Fibroblast of villous mesenchyme (primary cell): ENCODE data around the gene WBP11. TPM values are rescaled to one million over a fixed set of nuclear protein-coding genes. Genes with fewer than 3 reads are reported as not detected.

ENCODE experiments used
- DNase-seq: peaks from one replicate; pipeline ENCODE4 v3.0.0-alpha.2; 2010; ENCODE audit warnings: low read depth
- H3K4me3 ChIP-seq: 2 replicates; pipeline ENCODE4 v1.5.1; 2011; ENCODE audit warnings: low read depth, mild to moderate bottlenecking, low read length
- total RNA-seq: library from RNA; depleted of rRNA; stranded (reverse); fragments of >200 nt; gene quantifications from 2 replicates; pipeline ENCODE4 v1.2.3, GENCODE V29; 2012
- TF ChIP-seq, protein P1 (sequence below): IDR thresholded peaks from 2 replicates; pipeline ENCODE4 v1.5.1; 2012; ENCODE audit warnings: low read depth, mild to moderate bottlenecking, low read length; ENCODE audit not compliant: insufficient read depth

Gene WBP11
- total RNA-seq, 1 donor = 15.5 TPM

DNA sequence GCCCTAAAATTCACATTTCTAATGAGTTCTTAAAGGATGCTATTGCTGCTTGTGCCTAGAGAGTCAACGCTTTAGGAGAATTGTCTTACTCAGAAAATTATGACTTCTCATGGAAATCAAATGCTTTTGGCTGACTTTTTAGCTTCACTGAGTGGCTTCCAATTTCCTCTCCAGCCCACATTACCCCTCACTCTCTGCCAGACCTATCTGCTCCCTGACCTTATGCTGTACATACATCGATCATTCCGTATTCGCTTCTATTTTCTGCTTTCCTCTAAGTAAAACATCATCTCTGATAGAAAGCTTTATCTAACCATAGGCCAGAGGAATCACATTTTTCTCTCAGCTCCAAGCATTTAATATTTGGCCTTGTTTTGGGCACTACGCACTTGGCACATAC is 23.2 kb upstream of the WBP11 start:
- no peak for DNase-seq
- H3K4me3 ChIP-seq = no peak overlapping the region
- TF ChIP-seq, protein P1, sequence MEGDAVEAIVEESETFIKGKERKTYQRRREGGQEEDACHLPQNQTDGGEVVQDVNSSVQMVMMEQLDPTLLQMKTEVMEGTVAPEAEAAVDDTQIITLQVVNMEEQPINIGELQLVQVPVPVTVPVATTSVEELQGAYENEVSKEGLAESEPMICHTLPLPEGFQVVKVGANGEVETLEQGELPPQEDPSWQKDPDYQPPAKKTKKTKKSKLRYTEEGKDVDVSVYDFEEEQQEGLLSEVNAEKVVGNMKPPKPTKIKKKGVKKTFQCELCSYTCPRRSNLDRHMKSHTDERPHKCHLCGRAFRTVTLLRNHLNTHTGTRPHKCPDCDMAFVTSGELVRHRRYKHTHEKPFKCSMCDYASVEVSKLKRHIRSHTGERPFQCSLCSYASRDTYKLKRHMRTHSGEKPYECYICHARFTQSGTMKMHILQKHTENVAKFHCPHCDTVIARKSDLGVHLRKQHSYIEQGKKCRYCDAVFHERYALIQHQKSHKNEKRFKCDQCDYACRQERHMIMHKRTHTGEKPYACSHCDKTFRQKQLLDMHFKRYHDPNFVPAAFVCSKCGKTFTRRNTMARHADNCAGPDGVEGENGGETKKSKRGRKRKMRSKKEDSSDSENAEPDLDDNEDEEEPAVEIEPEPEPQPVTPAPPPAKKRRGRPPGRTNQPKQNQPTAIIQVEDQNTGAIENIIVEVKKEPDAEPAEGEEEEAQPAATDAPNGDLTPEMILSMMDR = no peak

- TF ChIP-seq, protein P1 = no peak
- DNase-seq = no peak
- no peak overlapping the region for H3K4me3 ChIP-seq
These were observed 22.0 kb upstream of the WBP11 start for GRCh38 chr12:14825256-14825655.

DNA sequence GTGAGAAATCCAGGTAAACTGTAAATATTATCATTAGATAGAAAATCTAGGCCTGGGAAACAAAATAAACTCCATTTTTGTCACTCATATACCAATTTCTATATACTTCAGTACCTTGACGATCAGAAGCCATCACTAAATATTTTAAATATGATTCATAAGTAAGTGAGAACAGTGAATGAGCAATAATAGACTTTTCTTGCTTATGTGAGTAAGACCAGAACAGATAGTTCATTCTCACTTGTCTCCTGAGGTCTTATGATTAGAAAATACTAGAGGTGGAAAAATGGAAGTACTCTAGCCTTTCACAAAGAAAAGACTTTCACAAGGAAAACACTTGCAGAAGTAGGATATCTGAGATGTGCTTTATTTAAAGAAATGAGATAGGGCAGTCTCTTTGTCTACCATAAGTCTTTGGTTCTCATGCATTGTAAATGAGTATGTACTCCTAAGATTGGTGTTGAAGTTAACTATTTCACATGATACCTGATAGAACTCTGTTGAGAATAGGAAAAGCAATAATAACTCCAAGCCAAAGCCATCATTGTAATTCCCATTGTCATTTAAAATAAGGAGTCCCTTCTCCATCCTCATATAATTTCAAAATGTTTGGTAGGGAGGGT is 20.8 kb upstream of the WBP11 start:
- H3K4me3 ChIP-seq = no peak overlapping the region
- DNase-seq = no peak
- TF ChIP-seq, protein P1 = no peak

GRCh38 chr12:14814014-14814413 is 10.7 kb upstream of the WBP11 start, which contains the start of gene SMCO3:
SMCO3 (minus strand) TSS chr12:14814182; CDS start chr12:14806680, 7,502 bp downstream.
- no peak within 1 kb of the TSS for H3K4me3 ChIP-seq
- TF ChIP-seq, protein P1 = no peak
- no peak for DNase-seq

GRCh38 chr12:14811486-14811885 is 8.2 kb upstream of the WBP11 start:
- TF ChIP-seq, protein P1 = no peak
- no peak for DNase-seq
- no peak overlapping the region for H3K4me3 ChIP-seq

DNA sequence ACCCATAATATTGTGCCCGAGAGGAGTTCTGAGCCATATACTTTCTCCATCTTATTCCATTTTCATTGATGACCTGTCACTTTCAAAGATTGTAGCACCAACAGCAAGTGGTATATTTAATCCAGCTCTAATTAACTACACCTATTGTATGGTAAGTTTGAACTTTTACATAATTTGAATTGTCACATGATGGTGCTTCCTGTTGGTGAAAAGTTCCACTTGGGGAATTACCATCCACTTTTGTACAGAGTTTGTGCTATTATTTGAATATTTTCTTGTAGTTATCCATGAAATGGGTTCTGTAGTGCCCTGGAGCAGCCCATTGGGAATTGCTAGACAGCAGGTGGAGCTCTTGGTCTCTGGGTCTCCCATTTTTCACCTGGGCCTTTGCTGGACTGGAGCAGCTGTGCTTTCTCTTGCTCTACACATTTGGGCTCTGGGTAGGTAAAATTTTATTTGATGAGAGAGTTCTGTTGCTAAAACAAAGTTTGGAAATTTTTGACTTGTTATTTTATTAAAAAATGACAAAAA is 7.7 kb upstream of the WBP11 start:
- TF ChIP-seq, protein P1 = peak; percentile 63
- DNase-seq = peak; percentile 34
- H3K4me3 ChIP-seq = no peak overlapping the region
